GM10248 (cell line): ENCODE data around the gene CENPX.

Experiments used
- CTCF ChIA-PET: fragments of 300-600 bp; sonication (Branson Sonifier 250); formaldehyde crosslinking; extraction: SDS; loops from one replicate; lab custom pipeline; 2021; ENCODE audit warnings: antibody characterized with exemption; lab: Yijun Ruan, JAX
- POLR2A ChIA-PET: fragments of 350-650 bp; sonication (Branson Sonifier 250); formaldehyde crosslinking; extraction: SDS; loops from one replicate; lab custom pipeline; 2020; ENCODE audit warnings: antibody characterized with exemption; lab: Yijun Ruan, JAX
- DNase-seq: peaks from one replicate; pipeline ENCODE4 v3.0.0; 2012; ENCODE audit errors: extremely low spot score
- TF ChIP-seq, protein P1 (sequence below): IDR thresholded peaks from 2 replicates; pipeline ENCODE4 v1.5.1; 2012; ENCODE audit warnings: mild to moderate bottlenecking, low read depth; ENCODE audit errors: extremely low read depth, missing control alignments, control extremely low read depth

CENPX gene

DNA sequence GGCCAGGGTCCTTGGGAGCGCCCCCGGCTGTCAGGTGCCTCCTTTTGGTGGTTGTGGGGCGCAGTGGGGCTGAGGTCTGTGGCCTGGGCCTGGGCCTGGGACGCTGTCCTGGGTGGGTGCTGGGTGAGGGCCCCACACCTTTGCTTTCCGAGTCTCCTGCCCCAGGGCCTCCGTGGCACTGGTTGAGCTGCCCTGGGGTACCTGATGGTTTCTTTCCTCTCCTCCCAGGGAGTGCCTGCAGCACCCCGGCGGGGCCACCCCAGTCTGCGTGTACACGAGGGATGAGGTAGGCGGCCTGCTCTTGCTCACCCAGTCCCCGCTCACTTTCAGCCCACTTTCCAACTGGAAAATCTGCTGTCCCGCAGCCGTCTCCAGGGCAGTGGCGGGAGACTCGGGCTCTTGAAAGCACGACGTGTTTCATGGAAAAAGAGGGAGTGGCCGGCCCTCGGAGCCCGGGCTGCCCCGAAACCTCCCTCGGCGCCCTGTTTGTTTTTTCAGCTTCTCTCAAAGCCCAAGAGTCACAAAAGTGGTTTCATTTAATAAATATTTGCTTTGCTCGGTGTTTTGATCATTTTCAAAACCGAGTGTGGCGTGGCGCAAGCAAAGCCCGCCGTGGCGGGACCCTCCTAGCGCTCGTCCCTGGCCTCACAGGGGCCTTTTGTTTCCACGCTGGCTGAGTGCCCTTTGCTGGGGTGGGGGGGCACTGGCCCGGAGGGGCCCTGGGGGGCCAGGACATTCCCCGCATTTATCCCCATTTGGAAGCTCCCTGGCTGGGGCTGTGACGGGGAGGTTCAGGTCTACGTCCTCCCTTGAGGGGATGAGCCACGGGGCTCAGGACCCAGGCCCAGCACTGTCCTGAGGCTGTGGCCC lies 27.9 kb downstream of the CENPX start:
- TF ChIP-seq, protein P1, sequence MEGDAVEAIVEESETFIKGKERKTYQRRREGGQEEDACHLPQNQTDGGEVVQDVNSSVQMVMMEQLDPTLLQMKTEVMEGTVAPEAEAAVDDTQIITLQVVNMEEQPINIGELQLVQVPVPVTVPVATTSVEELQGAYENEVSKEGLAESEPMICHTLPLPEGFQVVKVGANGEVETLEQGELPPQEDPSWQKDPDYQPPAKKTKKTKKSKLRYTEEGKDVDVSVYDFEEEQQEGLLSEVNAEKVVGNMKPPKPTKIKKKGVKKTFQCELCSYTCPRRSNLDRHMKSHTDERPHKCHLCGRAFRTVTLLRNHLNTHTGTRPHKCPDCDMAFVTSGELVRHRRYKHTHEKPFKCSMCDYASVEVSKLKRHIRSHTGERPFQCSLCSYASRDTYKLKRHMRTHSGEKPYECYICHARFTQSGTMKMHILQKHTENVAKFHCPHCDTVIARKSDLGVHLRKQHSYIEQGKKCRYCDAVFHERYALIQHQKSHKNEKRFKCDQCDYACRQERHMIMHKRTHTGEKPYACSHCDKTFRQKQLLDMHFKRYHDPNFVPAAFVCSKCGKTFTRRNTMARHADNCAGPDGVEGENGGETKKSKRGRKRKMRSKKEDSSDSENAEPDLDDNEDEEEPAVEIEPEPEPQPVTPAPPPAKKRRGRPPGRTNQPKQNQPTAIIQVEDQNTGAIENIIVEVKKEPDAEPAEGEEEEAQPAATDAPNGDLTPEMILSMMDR = no peak
- CTCF ChIA-PET = interaction anchor here (0.9 to 1.2 kb wide), 2 partner anchors 34 to 35 kb away, joined by 3 read pairs; no protein-coding TSS in a partner anchor
- DNase-seq = no peak
- POLR2A ChIA-PET = no interaction called here

DNA sequence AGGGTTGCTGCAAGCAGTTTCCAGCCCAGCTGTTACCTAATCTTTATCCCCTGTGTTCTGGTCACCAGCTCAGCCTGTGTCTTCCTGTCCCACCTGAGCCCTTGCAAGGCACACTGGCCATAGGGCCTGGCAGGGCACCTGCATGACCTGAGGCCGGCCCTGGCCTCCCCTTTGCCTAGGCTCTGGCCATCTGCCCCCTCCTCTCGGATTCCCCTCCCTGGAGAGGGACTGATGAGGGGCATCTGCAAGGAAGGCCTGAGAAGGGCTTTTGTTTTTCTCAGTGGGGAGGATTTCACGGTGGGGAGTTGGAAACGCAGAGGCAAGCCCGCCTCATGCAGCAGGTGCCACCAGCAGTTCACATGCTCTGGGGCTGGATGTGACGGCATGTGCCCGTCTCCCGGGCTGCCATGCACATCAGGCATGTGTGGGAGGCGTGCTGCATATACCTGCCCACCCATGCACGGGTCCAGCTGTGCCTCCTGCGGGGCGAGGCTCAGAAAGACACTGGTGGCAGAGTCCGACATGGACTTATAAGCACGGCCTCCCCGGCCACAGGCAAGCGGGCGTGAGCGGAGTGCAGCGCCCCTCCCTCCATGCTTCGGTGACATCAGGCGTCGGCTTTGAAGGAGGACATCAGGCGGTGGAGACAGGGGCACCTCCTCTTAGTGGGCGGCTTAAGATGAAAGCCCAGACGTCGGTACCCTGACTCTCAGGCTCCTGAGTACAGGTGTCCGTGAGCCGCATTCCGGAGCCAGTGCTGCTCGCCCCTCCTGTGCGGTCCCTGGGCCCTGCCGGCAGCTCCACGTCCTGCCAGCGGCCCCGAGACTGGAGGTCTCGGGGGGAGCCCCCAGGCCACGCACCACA lies 28.7 kb downstream of the CENPX start:
- TF ChIP-seq, protein P1 = no peak
- DNase-seq = no peak
- ChIA-PET CTCF (no interaction called here), POLR2A (no interaction called here)

DNA sequence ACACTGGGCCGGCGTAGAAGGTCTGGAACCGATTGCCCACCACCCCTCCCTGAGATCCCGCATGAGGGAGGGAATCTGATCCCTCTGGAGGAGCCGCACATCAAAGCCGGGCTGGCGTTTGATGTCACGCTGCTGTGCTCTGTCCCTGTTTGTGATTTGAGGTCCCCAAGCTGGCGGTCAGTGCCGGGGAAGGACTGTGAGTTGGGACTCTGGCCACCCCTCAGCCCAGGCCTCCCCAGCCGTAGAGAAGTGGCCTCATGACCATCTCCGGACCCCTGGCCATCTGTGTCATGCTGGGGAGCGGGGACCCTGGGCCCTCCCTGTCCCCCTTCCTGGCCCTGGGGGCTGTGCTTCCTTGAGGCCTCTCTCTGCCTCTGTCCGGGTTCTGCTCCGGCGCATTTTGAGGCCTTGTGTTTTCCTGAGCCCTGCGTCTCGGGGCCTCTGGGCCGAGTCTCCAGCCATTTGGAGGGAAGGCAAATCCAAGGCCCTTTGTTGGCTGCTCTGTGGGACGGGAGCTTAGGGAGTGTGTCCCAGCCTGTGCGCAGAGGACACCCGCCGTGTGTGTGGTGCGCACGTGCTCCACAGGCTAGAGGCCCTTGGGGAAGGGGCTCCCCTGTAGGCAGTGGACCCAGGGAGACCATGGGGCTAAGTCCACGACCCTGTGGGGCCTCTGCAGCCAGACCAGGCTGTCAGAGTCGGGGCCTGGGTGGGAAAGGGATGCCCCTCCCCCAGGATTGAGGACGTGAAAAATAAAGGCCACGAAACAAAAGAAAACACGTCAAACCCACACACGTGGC lies 30.2 kb downstream of the CENPX start:
- DNase-seq = no peak
- CTCF ChIA-PET = interaction anchor here (1.3 kb wide), 1 partner anchor 116 kb away, joined by 3 read pairs; no protein-coding TSS in a partner anchor
- TF ChIP-seq, protein P1 = no peak
- POLR2A ChIA-PET = no interaction called here

DNA sequence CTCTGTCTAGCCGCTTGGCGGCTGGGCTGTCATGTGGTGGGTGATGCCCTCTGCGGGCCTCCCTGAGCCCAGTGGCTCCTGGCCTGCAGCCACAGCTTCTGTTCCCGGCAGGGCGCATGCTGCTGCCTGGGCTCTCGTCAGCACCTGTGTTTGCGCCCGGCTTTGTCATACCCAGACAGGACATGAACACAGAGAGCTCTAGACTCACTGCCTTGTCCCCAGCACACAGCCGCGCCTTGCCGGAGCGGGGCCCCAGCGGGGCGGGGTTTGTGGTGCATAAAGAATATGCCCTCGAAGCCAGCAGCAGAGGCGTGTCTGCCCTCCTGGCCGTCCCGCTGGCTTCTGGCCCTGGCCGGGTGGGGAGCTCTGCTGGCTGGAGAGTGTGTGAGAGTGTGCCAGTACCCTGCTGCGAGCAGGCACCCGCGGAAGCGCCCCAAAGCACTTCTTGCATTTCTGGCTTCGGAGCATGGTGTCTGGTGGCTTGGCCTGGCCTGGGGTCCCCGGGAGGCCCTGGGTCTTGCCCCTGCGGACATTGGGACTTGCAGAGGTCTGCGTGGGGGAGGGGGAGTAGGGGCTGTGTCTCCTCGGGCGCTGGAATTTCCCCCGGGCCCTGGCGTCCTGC lies 30.9 kb downstream of the CENPX start:
- TF ChIP-seq, protein P1 = no peak
- POLR2A ChIA-PET = interaction anchor here (0.5 kb wide), 1 partner anchor 11 kb away, joined by 3 read pairs; no protein-coding TSS in a partner anchor
- CTCF ChIA-PET = interaction anchor here (1.3 kb wide), 1 partner anchor 116 kb away, joined by 3 read pairs; no protein-coding TSS in a partner anchor
- no peak for DNase-seq

DNA sequence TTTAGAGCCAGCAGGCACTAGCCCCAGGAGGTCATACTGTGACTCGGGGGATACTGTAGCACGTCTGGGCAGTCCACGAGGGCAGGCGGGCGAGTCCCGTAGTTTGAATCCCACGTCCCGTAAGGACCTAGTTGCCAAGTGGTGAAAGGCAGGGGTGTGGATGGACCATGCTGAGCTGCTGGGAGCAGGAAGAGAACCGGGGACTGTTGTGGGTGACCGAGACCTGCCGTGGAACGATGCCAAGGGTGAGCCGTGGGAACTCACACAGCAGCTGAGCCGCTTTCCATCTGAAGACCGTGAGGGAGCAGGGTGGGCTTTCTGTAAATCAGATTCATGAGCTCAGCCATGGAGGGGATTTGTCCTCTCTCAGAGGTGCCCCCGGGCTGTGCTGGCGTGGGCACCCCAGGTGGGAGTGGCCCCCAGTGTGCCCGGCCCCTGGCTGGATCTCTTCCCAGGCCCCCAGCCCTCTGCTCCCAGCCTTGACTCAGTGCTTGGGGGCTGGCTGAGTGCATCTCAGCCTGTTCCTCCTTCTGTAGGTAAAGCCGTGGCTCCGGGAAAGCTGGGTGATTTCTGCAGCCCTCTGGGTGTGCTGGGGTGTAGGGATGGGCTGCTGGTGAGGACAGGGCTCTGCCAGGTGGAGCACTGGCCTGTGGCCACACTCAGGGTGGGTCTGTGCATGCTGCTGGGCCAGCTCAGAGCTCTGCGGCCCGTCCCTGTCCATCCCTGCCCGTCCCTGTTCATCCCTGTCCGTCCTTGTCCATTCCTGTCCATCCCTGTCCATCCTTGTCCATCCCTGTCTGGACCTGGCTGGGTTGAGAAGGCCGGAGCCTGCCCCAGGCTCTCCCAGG lies 31.6 kb downstream of the CENPX start:
- no peak for DNase-seq
- ChIA-PET POLR2A (interaction anchor here (0.5 kb wide), 1 partner anchor 12 kb away, joined by 3 read pairs; no protein-coding TSS in a partner anchor), CTCF (no interaction called here)
- TF ChIP-seq, protein P1 = no peak
